Mucosa of descending colon (tissue), 3 donors: Measurements from ENCODE around the gene SAMD4A. TPM values are rescaled to one million over a fixed set of nuclear protein-coding genes. Genes with fewer than 3 reads are reported as not detected.

ENCODE experiments used
- ATAC-seq: fragments of 200-7000 bp; cut with Tn5 transposase; one replicate; pipeline ENCODE4 v1.9.1; 2020; ENCODE audit warnings: mild to moderate bottlenecking, moderate library complexity
- DNase-seq, 3 donors: peaks; one replicate each; pipeline ENCODE4 v3.0.0-alpha.2; 2020
- H3K36me3 ChIP-seq: fragments of 200-600 bp; one replicate; pipeline ENCODE4 v1.8.0; 2021; ENCODE audit warnings: low read depth, mild to moderate bottlenecking
- H3K4me1 ChIP-seq: fragments of 200-600 bp; one replicate; pipeline ENCODE4 v1.8.0; 2021; ENCODE audit warnings: low read depth, mild to moderate bottlenecking
- H3K4me3 ChIP-seq: fragments of 200-600 bp; one replicate; pipeline ENCODE4 v1.8.0; 2021; ENCODE audit warnings: mild to moderate bottlenecking
- H3K9me3 ChIP-seq: fragments of 200-600 bp; one replicate; pipeline ENCODE4 v1.8.0; 2021; ENCODE audit warnings: mild to moderate bottlenecking
- CTCF ChIP-seq: fragments of 200-600 bp; IDR thresholded peaks from one replicate; pipeline ENCODE4 v1.8.0; 2022; ENCODE audit warnings: antibody characterized with exemption, mild to moderate bottlenecking
- intact Hi-C, 2 donors: fragments of 100-400 bp; cut with DNase I in 1 of 2; cut with micrococcal nuclease in 1 of 2; formaldehyde crosslinking; loops; one replicate each; pipeline versions ENCODE4 v1.11.0 to v1.11.1; 2022; cut with DNase I, micrococcal nuclease
- total RNA-seq, 3 donors: library from RNA; stranded (reverse); fragmentation: NEBNext Ultra II Directional in 2 of 3; extraction: Animal tissue kit (Norgen Biotek cat#: 25700) in 2 of 3; gene quantifications; one replicate each; pipeline versions ENCODE4 v1.2.1 to v1.2.4, GENCODE V29; 2021 to 2023
- donor health status: DM: no; HTN: no; CAD: no; lungs with moderate emphysema.
- donor health status: DM: no; HTN: no; CAD: no.
- donor health status: DM: no; HTN: yes; CAD: no.

SAMD4A gene
- total RNA-seq, 3 donors from 2014 or later, result 14.7 to 82.1 (median 16.5) TPM

- Histone ChIP-seq H3K4me1 (peaks cover 14% of the 10 kb centered on the region), H3K4me3 (peak overlapping the region; percentile 47), H3K36me3 (no peaks in the 10 kb centered on the region), H3K9me3 (no peaks in the 10 kb centered on the region)
- TF ChIP-seq CTCF, result no peak
- DNase-seq, result peak; percentile 92 to 94 (median 94)
- peak; percentile 80 for ATAC-seq
- intact Hi-C loops, result loop anchor here (5.0 to 10.0 kb wide), 2 partner anchors 126 to 129 kb away; no protein-coding TSS in a partner anchor
Measured at GRCh38 chr14:54565785-54566409, 1.0 kb upstream of the SAMD4A start.

DNA sequence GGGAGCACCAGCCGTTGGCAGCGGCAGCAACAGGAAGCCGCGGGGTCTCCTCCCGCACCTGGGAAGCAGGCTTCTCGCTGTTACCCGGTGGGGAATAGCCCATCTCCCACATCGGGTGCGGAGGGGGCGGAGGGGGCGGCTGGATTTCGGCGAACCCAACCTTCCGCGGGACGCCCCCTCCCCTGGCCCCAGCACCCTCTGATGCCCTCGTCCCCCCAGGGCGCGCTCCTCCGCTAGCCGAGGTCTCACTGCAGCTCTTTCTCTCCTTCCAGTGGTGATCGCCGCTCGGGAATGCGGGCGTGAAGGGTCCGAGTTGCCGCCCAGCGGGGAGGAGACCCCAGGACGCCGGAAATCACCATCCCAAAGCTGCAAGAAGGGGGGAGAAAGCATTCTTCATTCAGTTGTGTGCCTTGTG lies 303 bp downstream of the SAMD4A start:
- Histone ChIP-seq H3K9me3 (peaks cover under 1% of the 10 kb centered on the region), H3K36me3 (no peaks in the 10 kb centered on the region), H3K4me3 (peak overlapping the region; percentile 47), H3K4me1 (peaks cover 14% of the 10 kb centered on the region)
- ATAC-seq (no peak), DNase-seq (peak in 1 of 3 donors; percentile 40)
- TF ChIP-seq CTCF, result no peak
- intact Hi-C loops, result loop anchor here (5.0 to 10.0 kb wide), 2 partner anchors 125 to 128 kb away; no protein-coding TSS in a partner anchor

- peaks cover 7% of the 10 kb centered on the region for H3K9me3 ChIP-seq
- ATAC-seq, result peak; percentile 4
Measured at GRCh38 chr14:54567639-54568561, 972 bp downstream of the SAMD4A start.

DNA sequence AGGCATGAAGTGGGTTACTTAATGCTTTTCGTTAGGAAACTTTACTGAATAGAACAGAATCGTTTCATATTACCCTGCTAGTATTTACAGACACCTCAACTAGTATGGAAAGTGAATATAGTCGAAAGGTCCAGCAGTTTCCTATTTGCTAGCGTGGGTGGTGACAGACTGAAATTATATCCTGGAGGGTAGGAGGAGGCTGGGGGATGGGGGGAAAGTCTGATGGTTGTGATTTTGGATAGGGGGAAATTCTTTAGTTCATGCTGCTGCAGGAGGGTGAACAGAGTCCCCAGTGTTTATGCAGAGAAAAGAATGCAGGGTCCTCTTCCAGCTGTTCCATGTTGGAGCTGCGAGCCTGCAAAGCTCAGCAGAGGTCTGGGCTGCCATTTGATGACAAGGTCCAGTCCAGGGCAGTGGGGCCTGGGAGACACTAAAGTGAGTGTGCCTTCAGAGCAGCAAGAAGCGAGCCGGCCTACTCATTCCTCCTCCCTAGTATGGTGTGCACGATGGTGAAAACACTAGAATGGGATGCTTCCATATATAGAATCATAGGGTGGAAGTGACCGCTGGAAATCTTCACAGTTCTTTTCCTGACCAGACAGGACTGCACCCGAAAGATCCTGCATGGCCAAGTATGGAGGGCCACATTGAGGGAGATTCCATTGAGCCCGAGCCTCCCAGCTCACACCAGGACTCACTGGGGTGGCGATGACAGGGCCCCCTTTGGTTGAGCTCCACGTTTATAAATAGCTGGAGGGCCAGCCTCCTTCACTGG lies 2.1 kb downstream of the SAMD4A start:
- TF ChIP-seq CTCF, result no peak
- Histone ChIP-seq H3K9me3 (peaks cover 10% of the 10 kb centered on the region), H3K36me3 (no peaks in the 10 kb centered on the region), H3K4me3 (no peak overlapping the region), H3K4me1 (peaks cover 14% of the 10 kb centered on the region)
- ATAC-seq (no peak), DNase-seq (peak; percentile 25 to 43 (median 29))
- intact Hi-C loops, result loop anchor here (5.0 to 10.0 kb wide), 2 partner anchors 123 to 126 kb away; no protein-coding TSS in a partner anchor

More at GRCh38 chr14:54567639-54568561, 972 bp downstream of the SAMD4A start:
- no peak for TF ChIP-seq CTCF
- H3K36me3 ChIP-seq, result no peaks in the 10 kb centered on the region
- DNase-seq, result peak; percentile 55 to 76 (median 72)
- peaks cover 14% of the 10 kb centered on the region for H3K4me1 ChIP-seq
- intact Hi-C loops, result loop anchor here (5.0 to 10.0 kb wide), 2 partner anchors 124 to 127 kb away; no protein-coding TSS in a partner anchor
- H3K4me3 ChIP-seq, result peak overlapping the region; percentile 47

DNA sequence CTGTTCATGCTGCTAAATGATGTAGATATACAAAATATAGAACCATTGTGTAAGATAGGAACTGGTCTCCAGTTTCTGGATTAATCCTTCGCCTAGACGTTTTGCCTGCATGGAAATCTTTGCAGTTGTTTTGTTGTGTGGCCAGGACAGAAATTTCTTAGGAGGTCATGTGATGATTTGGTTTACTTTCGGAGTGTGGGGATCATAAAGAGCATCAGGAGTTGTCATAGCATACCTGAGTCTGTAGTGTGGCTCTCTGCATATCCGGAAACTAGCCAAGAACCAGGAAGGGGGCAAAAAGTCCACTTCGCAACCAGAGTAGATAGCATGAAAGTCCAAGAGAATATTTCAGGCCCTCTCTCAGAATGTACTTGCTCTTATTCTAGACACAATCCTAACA lies 3.1 kb downstream of the SAMD4A start:
- Histone ChIP-seq H3K9me3 (peaks cover 10% of the 10 kb centered on the region), H3K4me1 (peaks cover 4% of the 10 kb centered on the region), H3K36me3 (no peaks in the 10 kb centered on the region), H3K4me3 (no peak overlapping the region)
- intact Hi-C loops, result loop anchor here in 1 of 2 donors (10.0 kb wide), 1 partner anchor 65 kb away; no protein-coding TSS in a partner anchor
- ATAC-seq (no peak), DNase-seq (no peak)
- TF ChIP-seq CTCF, result no peak
